Measurements from ENCODE around the gene TIMM22. TPM values are rescaled to one million over a fixed set of nuclear protein-coding genes. Genes with fewer than 3 reads are reported as not detected.

The TIMM22 gene
- total RNA-seq, 1 donor from 2014 or later, result 15.1 TPM

Other genes starting within 250 kb of the TIMM22 start
- gene GEMIN4, start 244.9 kb upstream of the TIMM22 start, total RNA-seq, result 7.0 and 8.7 TPM in 2 replicates
- 32.7 and 38.7 TPM in 2 replicates for gene GLOD4, start 214.8 kb upstream of the TIMM22 start, total RNA-seq
- gene MRM3, start 214.8 kb upstream of the TIMM22 start, total RNA-seq, result 13.3 and 16.1 TPM in 2 replicates
- 69.1 and 132 TPM in 2 replicates for gene NXN, start 17.4 kb upstream of the TIMM22 start, total RNA-seq
- 24.8 and 33.8 TPM in 2 replicates for gene ABR, start 182.9 kb downstream of the TIMM22 start, total RNA-seq